T-helper 1 cell treated with Interleukin-12 subunit alpha and Interleukin-12 subunit beta and Interleukin-4 antibody, amounts not matched to agents 30 μg/mL and 1 μg/mL, for 36 hours (primary cell): ENCODE results near the gene ARFGAP1.

Source experiments
- H3K27ac Mint-ChIP-seq: one replicate; pipeline ENCODE4 v1.8.0; 2021; ENCODE audit warnings: mild to moderate bottlenecking, mixed read lengths
- H3K27me3 Mint-ChIP-seq: one replicate; pipeline ENCODE4 v1.8.0; 2021; ENCODE audit warnings: low read depth, mixed read lengths
- H3K36me3 Mint-ChIP-seq: one replicate; pipeline ENCODE4 v1.8.0; 2021; ENCODE audit warnings: low read depth, mixed read lengths
- H3K4me1 Mint-ChIP-seq: one replicate; pipeline ENCODE4 v1.8.0; 2021; ENCODE audit warnings: low read depth, mixed read lengths
- H3K4me3 Mint-ChIP-seq: one replicate; pipeline ENCODE4 v1.8.0; 2021; ENCODE audit warnings: mild to moderate bottlenecking, moderate library complexity, mixed read lengths
- H3K9me3 Mint-ChIP-seq: one replicate; pipeline ENCODE4 v1.8.0; 2021; ENCODE audit warnings: mixed read lengths

The ARFGAP1 gene

GRCh38 chr20:63284981-63285524 lies 12.4 kb downstream of the ARFGAP1 start:
- H3K27ac Mint-ChIP-seq: no peak overlapping the region
- H3K4me1 Mint-ChIP-seq: no peaks in the 10 kb centered on the region
- peaks cover 7% of the 10 kb centered on the region for H3K36me3 Mint-ChIP-seq
- H3K27me3 Mint-ChIP-seq: no peaks in the 10 kb centered on the region
- peak overlapping the region; percentile 66 for H3K4me3 Mint-ChIP-seq
- no peaks in the 10 kb centered on the region for H3K9me3 Mint-ChIP-seq

- Mint-ChIP-seq H3K4me3 (no peak overlapping the region), H3K36me3 (peaks cover 7% of the 10 kb centered on the region), H3K27me3 (no peaks in the 10 kb centered on the region), H3K9me3 (no peaks in the 10 kb centered on the region), H3K4me1 (no peaks in the 10 kb centered on the region), H3K27ac (no peak overlapping the region)
These were observed 13.3 kb downstream of the ARFGAP1 start for GRCh38 chr20:63285636-63286615.

GRCh38 chr20:63286781-63287696 lies 14.4 kb downstream of the ARFGAP1 start:
- no peak overlapping the region for H3K4me3 Mint-ChIP-seq
- no peaks in the 10 kb centered on the region for H3K27me3 Mint-ChIP-seq
- no peaks in the 10 kb centered on the region for H3K9me3 Mint-ChIP-seq
- H3K36me3 Mint-ChIP-seq: peaks cover 7% of the 10 kb centered on the region
- H3K4me1 Mint-ChIP-seq: no peaks in the 10 kb centered on the region
- H3K27ac Mint-ChIP-seq: no peak overlapping the region

GRCh38 chr20:63287697-63288580 lies 15.3 kb downstream of the ARFGAP1 start:
- peaks cover 7% of the 10 kb centered on the region for H3K36me3 Mint-ChIP-seq
- no peak overlapping the region for H3K4me3 Mint-ChIP-seq

GRCh38 chr20:63288581-63289251 lies 16.1 kb downstream of the ARFGAP1 start:
- H3K9me3 Mint-ChIP-seq: no peaks in the 10 kb centered on the region
- H3K27ac Mint-ChIP-seq: no peak overlapping the region
- peaks cover 7% of the 10 kb centered on the region for H3K36me3 Mint-ChIP-seq
- H3K4me3 Mint-ChIP-seq: no peak overlapping the region
- no peaks in the 10 kb centered on the region for H3K4me1 Mint-ChIP-seq
- H3K27me3 Mint-ChIP-seq: no peaks in the 10 kb centered on the region

More at GRCh38 chr20:63287697-63288580, 15.3 kb downstream of the ARFGAP1 start:
- Mint-ChIP-seq H3K27me3 (no peaks in the 10 kb centered on the region), H3K27ac (no peak overlapping the region), H3K9me3 (no peaks in the 10 kb centered on the region), H3K4me1 (no peaks in the 10 kb centered on the region)

GRCh38 chr20:63289311-63290135 lies 16.9 kb downstream of the ARFGAP1 start:
- Mint-ChIP-seq H3K36me3 (peaks cover 7% of the 10 kb centered on the region), H3K27ac (no peak overlapping the region), H3K9me3 (no peaks in the 10 kb centered on the region), H3K4me1 (no peaks in the 10 kb centered on the region), H3K4me3 (no peak overlapping the region), H3K27me3 (no peaks in the 10 kb centered on the region)

- peaks cover 7% of the 10 kb centered on the region for H3K36me3 Mint-ChIP-seq
- H3K4me3 Mint-ChIP-seq: no peak overlapping the region
- no peaks in the 10 kb centered on the region for H3K9me3 Mint-ChIP-seq
- peaks cover 6% of the 10 kb centered on the region for H3K27me3 Mint-ChIP-seq
- no peak overlapping the region for H3K27ac Mint-ChIP-seq
- no peaks in the 10 kb centered on the region for H3K4me1 Mint-ChIP-seq
These were observed 17.6 kb downstream of the ARFGAP1 start for GRCh38 chr20:63290136-63290676.

GRCh38 chr20:63290677-63291472 lies 18.3 kb downstream of the ARFGAP1 start:
- H3K4me3 Mint-ChIP-seq: no peak overlapping the region
- H3K9me3 Mint-ChIP-seq: no peaks in the 10 kb centered on the region
- H3K36me3 Mint-ChIP-seq: peaks cover 7% of the 10 kb centered on the region
- no peak overlapping the region for H3K27ac Mint-ChIP-seq
- peaks cover 9% of the 10 kb centered on the region for H3K27me3 Mint-ChIP-seq
- H3K4me1 Mint-ChIP-seq: no peaks in the 10 kb centered on the region

GRCh38 chr20:63291811-63292210 lies 19.2 kb downstream of the ARFGAP1 start:
- H3K36me3 Mint-ChIP-seq: peaks cover 7% of the 10 kb centered on the region
- no peaks in the 10 kb centered on the region for H3K9me3 Mint-ChIP-seq
- no peaks in the 10 kb centered on the region for H3K4me1 Mint-ChIP-seq
- no peak overlapping the region for H3K4me3 Mint-ChIP-seq
- no peak overlapping the region for H3K27ac Mint-ChIP-seq
- H3K27me3 Mint-ChIP-seq: peaks cover 9% of the 10 kb centered on the region

- Mint-ChIP-seq H3K4me3 (no peak overlapping the region), H3K4me1 (no peaks in the 10 kb centered on the region), H3K9me3 (no peaks in the 10 kb centered on the region), H3K36me3 (peaks cover 7% of the 10 kb centered on the region), H3K27ac (no peak overlapping the region), H3K27me3 (peaks cover 9% of the 10 kb centered on the region)
These were observed 19.7 kb downstream of the ARFGAP1 start for GRCh38 chr20:63292292-63292701.

GRCh38 chr20:63292904-63293303 lies 20.3 kb downstream of the ARFGAP1 start, which contains the start of gene COL20A1:
Gene COL20A1, plus strand, starts transcription at chr20:63293186. Its CDS starts 1,922 bp downstream, at chr20:63295108.
- no peak within 1 kb of the TSS for H3K27ac Mint-ChIP-seq
- H3K36me3 Mint-ChIP-seq: peaks cover 7% of the 10 kb centered on the region
- H3K4me3 Mint-ChIP-seq: no peak within 1 kb of the TSS
- H3K4me1 Mint-ChIP-seq: no peaks in the 10 kb centered on the region
- peaks cover 9% of the 10 kb centered on the region for H3K27me3 Mint-ChIP-seq
- H3K9me3 Mint-ChIP-seq: no peaks in the 10 kb centered on the region

- no peaks in the 10 kb centered on the region for H3K4me1 Mint-ChIP-seq
- no peaks in the 10 kb centered on the region for H3K9me3 Mint-ChIP-seq
- no peak overlapping the region for H3K27ac Mint-ChIP-seq
- H3K27me3 Mint-ChIP-seq: peaks cover 9% of the 10 kb centered on the region
- H3K4me3 Mint-ChIP-seq: no peak overlapping the region
- peaks cover 4% of the 10 kb centered on the region for H3K36me3 Mint-ChIP-seq
These were observed 20.8 kb downstream of the ARFGAP1 start for GRCh38 chr20:63293456-63293855.
